Breast epithelium (tissue), 4 donors: Measurements from ENCODE around the gene MALRD1. TPM values are rescaled to one million over a fixed set of nuclear protein-coding genes. Genes with fewer than 3 reads are reported as not detected.

Experiments used
- DNase-seq, 2 donors: peaks; one replicate each; pipeline ENCODE4 v3.0.0-alpha.2; 2019; ENCODE audit warnings: low spot score in 2 of 2
- H3K27ac ChIP-seq, 2 donors: fragments of 200-600 bp; sonication (generic) in 1 of 2; one replicate each; pipeline ENCODE4 v1.5.1; 2016 to 2019; ENCODE audit warnings: mild to moderate bottlenecking in 1 of 2
- H3K27me3 ChIP-seq, 2 donors: fragments of 200-600 bp; sonication (generic) in 1 of 2; one replicate each; pipeline versions ENCODE4 v1.5.1 to v1.6.0; 2017 to 2019; ENCODE audit warnings: control low read depth in 1 of 2, mild to moderate bottlenecking in 1 of 2
- H3K36me3 ChIP-seq: fragments of 200-600 bp; one replicate; pipeline ENCODE4 v1.5.1; 2019
- H3K4me1 ChIP-seq, 2 donors: fragments of 200-600 bp; sonication (generic); one replicate each; pipeline ENCODE4 v1.5.1; 2016 to 2019; ENCODE audit warnings: control low read depth in 1 of 2
- H3K4me3 ChIP-seq, 3 donors: fragments of 200-600 bp; sonication (generic); 1 replicate in 2 of 3; 2 replicates in 1 of 3; pipeline ENCODE4 v1.5.1; 2016 to 2019; ENCODE audit warnings: mild to moderate bottlenecking in 3 of 3, moderate library complexity in 2 of 3
- H3K9me3 ChIP-seq, 2 donors: fragments of 200-600 bp; sonication (generic) in 1 of 2; one replicate each; pipeline ENCODE4 v1.5.1; 2016 to 2019; ENCODE audit warnings: control low read depth in 1 of 2
- POLR2A ChIP-seq: fragments of 450-650 bp; IDR thresholded peaks from one replicate; pipeline ENCODE4 v1.6.1; 2016; ENCODE audit warnings: antibody characterized with exemption, mild to moderate bottlenecking, moderate library complexity
- POLR2AphosphoS5 ChIP-seq, 3 donors: sonication (generic); formaldehyde crosslinking; IDR thresholded peaks; one replicate each; pipeline ENCODE4 v1.6.1; 2017; ENCODE audit warnings: antibody characterized with exemption in 3 of 3
- intact Hi-C: fragments of 100-400 bp; cut with DNase I; formaldehyde crosslinking; loops from one replicate; pipeline ENCODE4 v1.15.1; 2023; ENCODE audit warnings: low total_unique reads
- total RNA-seq, 3 donors: library from RNA; depleted of rRNA; stranded (reverse); fragments of >200 nt; gene quantifications; one replicate each; pipeline ENCODE4 v1.1.0, GENCODE V29; 2016
- TF ChIP-seq, protein P1 (sequence below), 3 donors: fragments of 450-650 bp; IDR thresholded peaks; one replicate each; pipeline ENCODE4 v1.5.1; 2016 to 2017; ENCODE audit warnings: antibody characterized with exemption in 3 of 3, mild to moderate bottlenecking in 3 of 3, moderate library complexity in 3 of 3

The MALRD1 gene
- total RNA-seq, 3 donors from 2014 or later: 0.96 to 8.6 (median 2.6) TPM

DNA sequence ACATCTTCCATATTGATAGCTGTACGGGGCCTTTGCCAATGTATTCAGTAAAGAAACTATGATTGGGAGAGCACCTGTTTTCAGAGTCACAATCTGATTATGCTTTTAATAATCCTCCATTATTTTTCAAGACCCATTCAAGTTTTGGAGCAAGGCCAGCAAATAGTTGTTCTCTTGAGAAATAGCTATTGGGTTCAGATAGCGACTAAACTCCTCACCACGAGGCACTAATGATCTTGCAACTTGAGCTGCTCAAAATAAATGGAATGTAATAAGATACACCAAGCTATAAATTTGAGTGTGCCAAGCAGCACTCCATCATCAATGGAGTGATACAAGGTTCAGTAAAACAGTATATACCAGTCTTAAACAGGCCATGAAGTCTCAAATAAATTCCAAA lies 7.4 kb upstream of the MALRD1 start:
- Histone ChIP-seq H3K9me3 (no peaks in the 10 kb centered on the region), H3K4me1 (no peaks in the 10 kb centered on the region), H3K36me3 (no peaks in the 10 kb centered on the region), H3K27ac (no peak overlapping the region), H3K27me3 (no peaks in the 10 kb centered on the region), H3K4me3 (no peak overlapping the region)
- DNase-seq: no peak
- no peak for TF ChIP-seq POLR2A
- intact Hi-C loops: no loop called here

DNA sequence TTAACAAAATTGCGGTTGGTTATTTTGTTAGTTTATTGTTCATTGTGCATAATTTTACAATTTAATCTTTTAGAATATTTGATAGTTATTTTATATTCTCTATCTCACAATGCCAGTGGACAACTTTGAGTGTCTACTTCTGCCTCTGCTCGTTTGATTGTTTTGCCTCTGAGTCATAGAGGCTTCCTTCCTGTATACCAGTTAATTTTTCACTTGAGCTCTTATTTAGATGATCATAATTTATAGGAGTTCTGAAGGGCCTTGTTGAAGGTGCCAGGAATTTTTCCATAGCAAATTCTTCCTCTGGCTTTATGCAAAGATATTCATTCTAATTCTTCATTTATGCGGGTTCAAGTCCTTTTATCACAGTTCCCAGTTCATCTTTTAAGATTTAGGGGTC lies 5.2 kb upstream of the MALRD1 start:
- no peaks in the 10 kb centered on the region for H3K4me1 ChIP-seq
- no peak overlapping the region for H3K27ac ChIP-seq
- no peak overlapping the region for H3K4me3 ChIP-seq
- intact Hi-C loops: no loop called here
- TF ChIP-seq POLR2AphosphoS5 (IDR thresholded peaks at IDR 0.05) (no peak), POLR2A (no peak)
- TF ChIP-seq, protein P1, sequence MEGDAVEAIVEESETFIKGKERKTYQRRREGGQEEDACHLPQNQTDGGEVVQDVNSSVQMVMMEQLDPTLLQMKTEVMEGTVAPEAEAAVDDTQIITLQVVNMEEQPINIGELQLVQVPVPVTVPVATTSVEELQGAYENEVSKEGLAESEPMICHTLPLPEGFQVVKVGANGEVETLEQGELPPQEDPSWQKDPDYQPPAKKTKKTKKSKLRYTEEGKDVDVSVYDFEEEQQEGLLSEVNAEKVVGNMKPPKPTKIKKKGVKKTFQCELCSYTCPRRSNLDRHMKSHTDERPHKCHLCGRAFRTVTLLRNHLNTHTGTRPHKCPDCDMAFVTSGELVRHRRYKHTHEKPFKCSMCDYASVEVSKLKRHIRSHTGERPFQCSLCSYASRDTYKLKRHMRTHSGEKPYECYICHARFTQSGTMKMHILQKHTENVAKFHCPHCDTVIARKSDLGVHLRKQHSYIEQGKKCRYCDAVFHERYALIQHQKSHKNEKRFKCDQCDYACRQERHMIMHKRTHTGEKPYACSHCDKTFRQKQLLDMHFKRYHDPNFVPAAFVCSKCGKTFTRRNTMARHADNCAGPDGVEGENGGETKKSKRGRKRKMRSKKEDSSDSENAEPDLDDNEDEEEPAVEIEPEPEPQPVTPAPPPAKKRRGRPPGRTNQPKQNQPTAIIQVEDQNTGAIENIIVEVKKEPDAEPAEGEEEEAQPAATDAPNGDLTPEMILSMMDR (IDR thresholded peaks at IDR 0.05): no peak
- no peaks in the 10 kb centered on the region for H3K36me3 ChIP-seq
- DNase-seq: no peak
- no peaks in the 10 kb centered on the region for H3K27me3 ChIP-seq
- H3K9me3 ChIP-seq: no peaks in the 10 kb centered on the region

DNA sequence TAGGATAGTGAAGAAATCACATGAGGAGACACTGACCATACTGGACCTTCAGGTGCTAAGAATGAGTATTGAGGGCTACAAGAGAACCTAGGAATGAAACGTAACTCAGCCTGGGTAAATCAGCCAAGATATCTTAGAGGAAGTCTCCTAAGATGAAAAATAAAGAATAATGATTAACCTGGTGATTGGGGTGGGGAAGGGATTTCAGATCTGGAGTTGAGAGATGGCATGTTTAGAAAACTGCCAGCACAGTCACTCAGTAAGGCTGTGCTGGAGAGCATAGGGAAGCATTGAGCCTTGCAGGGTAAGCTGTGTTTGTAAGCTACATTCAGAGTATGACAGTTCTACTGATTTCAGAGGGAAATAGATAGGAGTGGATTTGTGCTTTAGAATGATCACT lies 1.9 kb upstream of the MALRD1 start:
- TF ChIP-seq POLR2AphosphoS5 (IDR thresholded peaks at IDR 0.05) (no peak), POLR2A (no peak)
- TF ChIP-seq, protein P1 (IDR thresholded peaks at IDR 0.05): no peak
- Histone ChIP-seq H3K27ac (no peak overlapping the region), H3K36me3 (no peaks in the 10 kb centered on the region), H3K27me3 (no peaks in the 10 kb centered on the region), H3K9me3 (no peaks in the 10 kb centered on the region), H3K4me1 (no peaks in the 10 kb centered on the region), H3K4me3 (no peak overlapping the region)
- no peak for DNase-seq
- intact Hi-C loops: no loop called here

DNA sequence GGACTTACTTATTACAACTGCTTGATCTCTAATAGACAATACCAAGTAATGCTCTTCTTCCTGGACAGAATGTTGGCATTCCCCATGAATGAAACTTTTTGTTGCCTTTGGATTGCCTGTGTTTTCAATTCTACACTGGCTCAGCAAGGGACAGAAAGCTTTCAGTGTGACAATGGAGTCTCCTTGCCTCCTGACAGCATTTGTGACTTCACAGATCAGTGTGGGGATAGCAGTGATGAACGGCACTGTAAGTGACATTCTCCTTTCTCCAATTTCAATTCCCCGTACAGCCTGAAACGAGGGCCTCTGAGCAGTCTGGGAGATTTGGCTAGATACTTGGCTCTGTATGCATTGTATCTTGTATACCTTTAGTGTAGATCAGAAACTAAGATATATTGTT lies 290 bp downstream of the MALRD1 start:
- DNase-seq: no peak

DNA sequence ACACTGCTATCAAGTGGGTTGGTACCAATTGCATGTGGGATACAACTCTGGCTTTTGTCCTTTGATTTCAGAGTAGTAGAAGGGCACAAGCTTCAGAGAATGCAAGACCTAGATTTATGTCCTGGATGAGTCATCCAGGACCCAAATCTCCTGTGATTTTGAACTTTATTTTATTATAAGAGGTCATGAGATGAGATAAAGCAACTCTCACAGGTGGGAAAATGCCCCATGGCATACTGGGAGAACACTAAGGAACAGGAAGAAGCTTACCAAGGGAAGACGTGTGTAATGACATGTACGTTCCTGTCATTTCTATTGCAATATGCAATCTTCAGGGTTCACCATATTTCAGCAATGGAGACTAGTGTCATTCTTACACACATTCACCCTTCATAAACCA lies 966 bp downstream of the MALRD1 start:
- intact Hi-C loops: no loop called here
- no peaks in the 10 kb centered on the region for H3K4me1 ChIP-seq
- no peaks in the 10 kb centered on the region for H3K36me3 ChIP-seq
- TF ChIP-seq, protein P1 (IDR thresholded peaks at IDR 0.05): no peak
- TF ChIP-seq POLR2A (no peak), POLR2AphosphoS5 (IDR thresholded peaks at IDR 0.05) (no peak)
- H3K27ac ChIP-seq: no peak overlapping the region
- no peak for DNase-seq
- no peak overlapping the region for H3K4me3 ChIP-seq
- no peaks in the 10 kb centered on the region for H3K27me3 ChIP-seq
- H3K9me3 ChIP-seq: no peaks in the 10 kb centered on the region

More for the DNA sequence above, 290 bp downstream of the MALRD1 start:
- Histone ChIP-seq H3K4me3 (no peak overlapping the region), H3K36me3 (no peaks in the 10 kb centered on the region), H3K27me3 (no peaks in the 10 kb centered on the region), H3K27ac (no peak overlapping the region), H3K4me1 (no peaks in the 10 kb centered on the region), H3K9me3 (no peaks in the 10 kb centered on the region)
- intact Hi-C loops: no loop called here
- TF ChIP-seq POLR2AphosphoS5 (IDR thresholded peaks at IDR 0.05) (no peak), POLR2A (no peak)
- TF ChIP-seq, protein P1 (IDR thresholded peaks at IDR 0.05): no peak

DNA sequence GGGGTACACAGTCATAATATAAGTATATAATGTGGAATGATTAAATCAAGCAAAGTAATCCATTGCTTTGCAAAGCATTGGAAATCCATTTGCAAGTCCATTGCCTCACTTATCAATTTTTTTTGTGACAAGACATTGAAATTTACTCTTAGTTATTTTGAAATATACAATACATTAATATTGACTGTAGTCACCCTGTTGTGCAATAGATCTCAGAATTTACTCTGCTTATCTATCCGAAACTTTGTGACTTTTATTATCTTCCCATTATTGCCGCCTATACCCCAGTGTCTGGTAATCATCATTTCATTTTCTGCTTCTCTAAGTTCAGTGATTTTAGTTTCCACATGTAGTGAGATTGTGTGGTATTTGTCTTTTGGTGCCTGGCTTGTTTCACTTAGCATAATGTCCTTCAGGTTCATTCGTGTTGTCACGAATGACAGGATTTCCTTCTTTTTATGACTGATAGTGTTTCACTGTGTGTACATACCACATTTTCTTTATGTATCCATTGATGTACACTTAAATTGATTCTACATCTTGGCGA lies 5.8 kb downstream of the MALRD1 start:
- H3K9me3 ChIP-seq: no peaks in the 10 kb centered on the region

More for the DNA sequence above, 5.8 kb downstream of the MALRD1 start:
- DNase-seq: no peak
- intact Hi-C loops: no loop called here
- Histone ChIP-seq H3K36me3 (no peaks in the 10 kb centered on the region), H3K4me3 (no peak overlapping the region), H3K27ac (no peak overlapping the region), H3K4me1 (no peaks in the 10 kb centered on the region), H3K27me3 (no peaks in the 10 kb centered on the region)
- TF ChIP-seq POLR2AphosphoS5 (IDR thresholded peaks at IDR 0.05): no peak
- TF ChIP-seq, protein P1 (IDR thresholded peaks at IDR 0.05): no peak
- no peak for TF ChIP-seq POLR2A
